Stimulated activated effector memory CD8-positive, alpha-beta T cell treated with anti-CD3 and anti-CD28 coated beads, Interleukin-12 subunit alpha, Interleukin-12 subunit beta, amount 100 ng/mL, for 72 hours (primary cell): ENCODE measurements around the gene LGALS14.

Experiments used
- ATAC-seq: fragments of 150-1000 bp; cut with Tn5 transposase; 2 replicates; pipeline ENCODE4 v1.10.0; 2021
- DNase-seq, 2 donors: peaks; one replicate each; pipeline ENCODE4 v3.0.0; 2021 to 2022; ENCODE audit warnings: low spot score in 2 of 2
- H3K27ac Mint-ChIP-seq: one replicate; pipeline ENCODE4 v1.8.0; 2022; ENCODE audit warnings: mild to moderate bottlenecking, mixed read lengths
- H3K36me3 Mint-ChIP-seq: one replicate; pipeline ENCODE4 v1.8.0; 2022; ENCODE audit warnings: mild to moderate bottlenecking, mixed read lengths
- H3K4me1 Mint-ChIP-seq: one replicate; pipeline ENCODE4 v1.8.0; 2022; ENCODE audit warnings: mixed read lengths
- H3K4me3 Mint-ChIP-seq: one replicate; pipeline ENCODE4 v1.8.0; 2022; ENCODE audit warnings: mild to moderate bottlenecking, mixed read lengths
- H3K9me3 Mint-ChIP-seq: one replicate; pipeline ENCODE4 v1.8.0; 2022; ENCODE audit warnings: mixed read lengths

Gene LGALS14

GRCh38 chr19:39725995-39726394, 21.7 kb downstream of the LGALS14 start:
- ATAC-seq, result no peak

GRCh38 chr19:39727070-39727800, 23.0 kb downstream of the LGALS14 start:
- Mint-ChIP-seq H3K36me3 (no peaks in the 10 kb centered on the region), H3K9me3 (no peaks in the 10 kb centered on the region), H3K4me3 (no peak overlapping the region), H3K4me1 (no peaks in the 10 kb centered on the region), H3K27ac (no peak overlapping the region)
- no peak for DNase-seq
- no peak for ATAC-seq

More at GRCh38 chr19:39725995-39726394, 21.7 kb downstream of the LGALS14 start:
- DNase-seq, result no peak
- Mint-ChIP-seq H3K4me1 (no peaks in the 10 kb centered on the region), H3K4me3 (no peak overlapping the region), H3K27ac (no peak overlapping the region), H3K9me3 (no peaks in the 10 kb centered on the region), H3K36me3 (no peaks in the 10 kb centered on the region)

- ATAC-seq (no peak), DNase-seq (no peak)
- Mint-ChIP-seq H3K9me3 (no peaks in the 10 kb centered on the region), H3K27ac (no peak overlapping the region), H3K36me3 (no peaks in the 10 kb centered on the region), H3K4me3 (no peak overlapping the region), H3K4me1 (no peaks in the 10 kb centered on the region)
These were observed 23.8 kb downstream of the LGALS14 start for GRCh38 chr19:39728040-39728439.

GRCh38 chr19:39729594-39729993, 25.3 kb downstream of the LGALS14 start:
- Mint-ChIP-seq H3K4me1 (no peaks in the 10 kb centered on the region), H3K36me3 (no peaks in the 10 kb centered on the region), H3K4me3 (no peak overlapping the region), H3K9me3 (no peaks in the 10 kb centered on the region), H3K27ac (no peak overlapping the region)
- ATAC-seq, result no peak
- no peak for DNase-seq

DNA sequence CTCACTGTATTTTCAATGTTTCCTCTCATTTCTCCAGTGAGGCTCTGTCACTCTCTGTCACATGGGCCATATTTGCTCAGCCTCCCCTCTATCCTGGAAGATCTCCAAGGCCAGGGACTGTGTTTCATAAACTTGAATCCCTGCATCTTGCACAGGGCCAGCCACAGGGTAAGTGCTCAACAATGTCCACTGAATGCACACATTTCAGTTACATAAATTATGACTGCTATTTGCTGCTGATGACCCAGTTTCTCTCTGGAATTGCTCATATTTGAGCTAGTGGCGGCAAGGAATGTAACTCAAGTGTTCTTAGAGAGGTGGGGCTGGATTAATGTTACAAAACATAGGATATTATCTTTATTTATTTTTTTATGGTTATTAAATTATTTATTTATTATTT, 27.4 kb downstream of the LGALS14 start:
- no peaks in the 10 kb centered on the region for H3K9me3 Mint-ChIP-seq
- H3K27ac Mint-ChIP-seq, result no peak overlapping the region
- ATAC-seq, result no peak
- H3K4me3 Mint-ChIP-seq, result no peak overlapping the region
- peaks cover 6% of the 10 kb centered on the region for H3K4me1 Mint-ChIP-seq
- DNase-seq, result no peak
- H3K36me3 Mint-ChIP-seq, result no peaks in the 10 kb centered on the region

GRCh38 chr19:39733841-39734240, 29.6 kb downstream of the LGALS14 start:
- no peak overlapping the region for H3K27ac Mint-ChIP-seq

GRCh38 chr19:39735688-39736087, 31.4 kb downstream of the LGALS14 start:
- ATAC-seq, result no peak
- Mint-ChIP-seq H3K36me3 (no peaks in the 10 kb centered on the region), H3K27ac (peak overlapping the region; percentile 30), H3K9me3 (no peaks in the 10 kb centered on the region), H3K4me1 (peaks cover 13% of the 10 kb centered on the region), H3K4me3 (no peak overlapping the region)
- DNase-seq, result no peak

More at GRCh38 chr19:39733841-39734240, 29.6 kb downstream of the LGALS14 start:
- no peaks in the 10 kb centered on the region for H3K36me3 Mint-ChIP-seq
- ATAC-seq (no peak), DNase-seq (no peak)
- no peaks in the 10 kb centered on the region for H3K9me3 Mint-ChIP-seq
- H3K4me3 Mint-ChIP-seq, result no peak overlapping the region
- peaks cover 6% of the 10 kb centered on the region for H3K4me1 Mint-ChIP-seq

DNA sequence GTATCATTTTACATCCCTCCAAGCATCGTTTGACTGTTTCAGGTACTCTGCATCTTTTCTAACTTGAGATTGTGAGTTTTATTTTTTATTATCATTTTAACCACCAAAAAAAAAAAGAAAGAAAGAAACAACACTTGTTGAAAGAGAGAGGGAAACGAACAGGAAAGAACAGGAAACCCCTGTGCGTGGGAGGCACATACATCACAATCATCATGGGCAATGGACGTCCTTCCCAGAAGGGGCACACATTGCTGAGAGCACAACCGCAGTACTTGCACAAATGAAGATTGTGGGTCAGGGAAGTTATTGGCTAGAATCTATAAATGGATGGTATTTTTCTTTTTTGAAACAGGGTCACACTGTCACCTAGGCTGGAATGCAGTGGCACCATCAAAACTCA, 31.8 kb downstream of the LGALS14 start:
- H3K9me3 Mint-ChIP-seq, result no peaks in the 10 kb centered on the region
- H3K27ac Mint-ChIP-seq, result peak overlapping the region; percentile 30
- DNase-seq (no peak), ATAC-seq (no peak)
- no peaks in the 10 kb centered on the region for H3K36me3 Mint-ChIP-seq
- H3K4me3 Mint-ChIP-seq, result no peak overlapping the region
- peaks cover 13% of the 10 kb centered on the region for H3K4me1 Mint-ChIP-seq

DNA sequence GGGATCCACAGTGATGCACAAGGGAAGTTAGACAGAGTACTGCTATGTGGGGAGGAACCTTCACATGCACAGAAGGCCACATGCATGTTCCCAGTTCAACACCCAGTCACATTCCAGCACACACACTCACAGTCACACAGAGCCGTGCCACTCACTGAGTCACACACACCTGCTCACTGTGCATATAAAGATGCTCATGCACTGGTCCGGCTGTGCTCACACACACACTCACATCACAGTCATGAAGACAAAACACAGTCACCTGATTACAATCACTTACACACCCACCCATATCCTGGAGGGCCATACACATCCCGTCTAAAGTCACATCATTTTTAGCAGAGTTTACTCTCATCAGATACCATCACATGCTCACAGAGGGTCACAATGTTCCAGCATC, 33.1 kb downstream of the LGALS14 start:
- DNase-seq, result no peak
- Mint-ChIP-seq H3K4me1 (peaks cover 13% of the 10 kb centered on the region), H3K27ac (no peak overlapping the region), H3K9me3 (no peaks in the 10 kb centered on the region), H3K36me3 (no peaks in the 10 kb centered on the region), H3K4me3 (no peak overlapping the region)
- ATAC-seq, result peak; percentile 54

GRCh38 chr19:39737891-39738290, 33.6 kb downstream of the LGALS14 start, which contains the start of gene CLC:
CLC (minus strand) TSS chr19:39738029; CDS start chr19:39737952, 77 bp downstream.
- Mint-ChIP-seq H3K36me3 (no peaks in the 10 kb centered on the region), H3K9me3 (no peaks in the 10 kb centered on the region), H3K4me3 (no peak within 1 kb of the TSS), H3K4me1 (peaks cover 13% of the 10 kb centered on the region), H3K27ac (no peak within 1 kb of the TSS)
- DNase-seq, result no peak
- no peak for ATAC-seq

DNA sequence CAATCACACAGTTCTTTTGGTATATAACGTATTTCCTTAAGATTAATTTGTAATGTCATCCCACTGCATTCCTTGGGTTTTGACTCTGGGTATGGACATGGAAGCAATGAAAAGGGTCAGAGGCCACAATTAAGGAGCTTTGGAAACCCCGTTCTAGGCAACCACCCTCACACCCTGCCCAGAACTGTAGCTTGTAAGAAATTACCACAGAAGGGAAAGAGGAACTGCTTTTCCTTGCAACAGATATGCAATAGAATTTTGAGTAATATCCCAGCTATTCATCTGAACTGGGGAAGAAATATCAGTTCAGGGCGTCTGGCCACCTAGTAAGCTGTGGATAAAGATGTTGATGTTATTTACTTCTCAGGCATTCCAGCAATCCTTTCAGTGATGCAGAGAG, 34.5 kb downstream of the LGALS14 start:
- ATAC-seq (no peak), DNase-seq (no peak)
- no peak overlapping the region for H3K27ac Mint-ChIP-seq
- H3K36me3 Mint-ChIP-seq, result no peaks in the 10 kb centered on the region
- peaks cover 13% of the 10 kb centered on the region for H3K4me1 Mint-ChIP-seq
- no peaks in the 10 kb centered on the region for H3K9me3 Mint-ChIP-seq
- no peak overlapping the region for H3K4me3 Mint-ChIP-seq

DNA sequence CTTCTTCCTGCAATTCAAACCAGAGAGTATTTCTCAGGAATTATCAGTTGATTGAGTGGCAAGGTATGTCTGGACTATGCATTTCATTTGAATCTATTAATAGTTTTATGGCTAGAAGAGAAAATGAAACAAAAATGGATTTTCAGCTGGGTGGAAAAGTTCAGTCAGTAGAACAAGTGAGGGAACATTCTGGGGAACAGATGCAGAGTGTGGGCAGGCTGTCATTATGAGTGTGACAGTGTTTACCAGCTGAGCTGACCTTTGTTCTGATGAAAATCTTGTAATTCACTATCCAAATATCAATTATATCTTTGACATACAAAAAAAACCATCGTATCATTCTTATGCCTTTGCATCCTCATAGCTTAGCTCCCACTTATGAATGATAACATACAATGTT, 36.1 kb downstream of the LGALS14 start:
- Mint-ChIP-seq H3K27ac (no peak overlapping the region), H3K36me3 (no peaks in the 10 kb centered on the region), H3K9me3 (no peaks in the 10 kb centered on the region), H3K4me1 (peaks cover 13% of the 10 kb centered on the region), H3K4me3 (peak overlapping the region; percentile 30)
- ATAC-seq (peak; percentile 65), DNase-seq (no peak)

DNA sequence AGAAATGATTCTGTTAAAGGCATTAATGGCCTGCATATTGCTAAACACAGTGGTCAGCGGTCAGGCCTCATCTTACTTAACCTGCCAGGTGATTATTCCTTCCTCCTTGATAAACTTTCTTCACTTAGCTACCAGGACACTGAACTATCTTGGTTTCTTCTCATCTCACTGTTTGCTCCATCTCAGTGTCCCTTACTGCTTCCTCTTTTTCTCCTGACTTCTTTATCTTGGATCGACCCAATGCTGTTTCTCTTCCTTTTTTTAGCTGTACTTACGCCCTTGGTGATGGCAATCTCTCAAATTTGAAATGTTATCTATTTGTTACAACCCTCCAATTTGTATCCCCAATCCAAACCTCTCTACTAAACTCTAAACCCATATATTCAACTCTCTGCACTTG, 41.4 kb downstream of the LGALS14 start:
- H3K4me1 Mint-ChIP-seq, result no peaks in the 10 kb centered on the region
- ATAC-seq, result no peak

DNA sequence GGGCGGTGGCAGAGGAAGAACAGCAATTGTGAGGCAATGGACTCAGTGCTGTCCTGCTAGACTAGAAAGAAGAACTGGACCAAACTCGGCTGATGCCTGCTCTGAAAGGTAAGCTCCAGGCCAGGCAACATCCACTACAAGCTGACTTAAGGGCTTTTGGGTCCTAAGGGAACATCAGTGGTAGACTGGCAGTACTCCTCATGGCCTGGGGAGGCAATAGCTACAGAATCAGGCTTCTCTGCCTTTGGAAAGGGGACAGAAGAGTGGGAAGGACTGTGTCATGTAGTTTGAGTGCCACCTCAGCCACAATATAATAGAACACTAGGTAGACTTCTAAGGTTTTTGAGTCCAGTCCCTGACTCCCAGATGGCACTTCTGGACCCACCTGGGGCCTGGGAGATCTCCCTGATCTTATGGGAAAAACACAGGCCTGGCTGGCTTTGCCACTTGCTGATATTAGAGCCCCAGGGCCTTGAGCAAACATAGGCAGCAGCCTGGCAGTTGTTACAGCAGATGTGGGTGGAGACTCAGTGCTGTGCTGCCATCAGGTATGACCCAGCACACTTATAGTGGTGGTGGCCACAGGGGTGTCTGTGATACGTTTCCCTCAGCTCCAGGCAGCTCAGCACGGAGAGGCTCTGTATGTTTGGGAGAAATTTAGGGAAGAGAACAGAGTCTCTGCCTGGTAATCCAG, 42.7 kb downstream of the LGALS14 start:
- Mint-ChIP-seq H3K4me3 (no peak overlapping the region), H3K36me3 (no peaks in the 10 kb centered on the region), H3K4me1 (no peaks in the 10 kb centered on the region), H3K27ac (no peak overlapping the region), H3K9me3 (no peaks in the 10 kb centered on the region)
- ATAC-seq (no peak), DNase-seq (no peak)

More for the DNA sequence above, 41.4 kb downstream of the LGALS14 start:
- no peak overlapping the region for H3K4me3 Mint-ChIP-seq
- DNase-seq, result no peak
- H3K27ac Mint-ChIP-seq, result no peak overlapping the region
- H3K36me3 Mint-ChIP-seq, result no peaks in the 10 kb centered on the region
- no peaks in the 10 kb centered on the region for H3K9me3 Mint-ChIP-seq

GRCh38 chr19:39749981-39750380, 45.7 kb downstream of the LGALS14 start:
- H3K9me3 Mint-ChIP-seq, result no peaks in the 10 kb centered on the region
- no peak overlapping the region for H3K4me3 Mint-ChIP-seq
- H3K27ac Mint-ChIP-seq, result no peak overlapping the region
- no peaks in the 10 kb centered on the region for H3K36me3 Mint-ChIP-seq
- no peak for ATAC-seq
- DNase-seq, result no peak
- no peaks in the 10 kb centered on the region for H3K4me1 Mint-ChIP-seq

- no peak for DNase-seq
- peak; percentile 95 for ATAC-seq
- H3K36me3 Mint-ChIP-seq, result no peaks in the 10 kb centered on the region
These were observed 48.1 kb downstream of the LGALS14 start for GRCh38 chr19:39752390-39752789.

More at GRCh38 chr19:39752390-39752789, 48.1 kb downstream of the LGALS14 start:
- H3K9me3 Mint-ChIP-seq, result no peaks in the 10 kb centered on the region
- H3K4me1 Mint-ChIP-seq, result no peaks in the 10 kb centered on the region
- H3K27ac Mint-ChIP-seq, result no peak overlapping the region
- H3K4me3 Mint-ChIP-seq, result no peak overlapping the region
